ENCODE results near the gene TEC. TPM values are rescaled to one million over a fixed set of nuclear protein-coding genes. Genes with fewer than 3 reads are reported as not detected.

The TEC gene
- total and polyA plus RNA-seq, 2 of the 8 experiments (the other 6 are each of a cell fraction or from before 2014, with no cell fraction given) = 0.73 to 1.8 TPM

DNA sequence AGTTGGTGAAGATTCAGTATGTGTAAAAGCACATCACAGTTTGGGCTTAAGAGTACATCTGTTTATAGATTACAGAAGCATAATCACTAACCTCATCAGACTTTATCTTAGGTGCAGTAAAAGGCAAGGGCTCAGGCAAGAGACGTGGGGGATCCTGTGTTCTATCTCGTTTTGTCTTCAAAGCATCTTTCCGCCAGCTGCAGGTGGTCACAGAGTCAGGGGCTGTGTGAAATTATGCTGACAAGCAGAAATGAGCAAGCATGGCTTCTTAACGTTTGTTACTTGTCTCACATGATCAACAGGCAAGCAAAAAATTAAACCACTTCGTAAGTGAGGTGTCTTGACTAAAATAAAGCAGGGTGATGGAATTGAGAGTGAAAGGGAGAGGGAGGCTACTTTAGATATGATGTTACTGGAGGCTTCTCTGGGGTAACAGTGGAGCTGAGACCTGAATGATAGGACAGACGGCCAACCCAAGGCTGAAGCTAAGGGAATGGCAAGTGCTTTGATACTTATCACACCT lies 1.4 kb upstream of the TEC start (continued):
- TF ChIP-seq, protein P1, sequence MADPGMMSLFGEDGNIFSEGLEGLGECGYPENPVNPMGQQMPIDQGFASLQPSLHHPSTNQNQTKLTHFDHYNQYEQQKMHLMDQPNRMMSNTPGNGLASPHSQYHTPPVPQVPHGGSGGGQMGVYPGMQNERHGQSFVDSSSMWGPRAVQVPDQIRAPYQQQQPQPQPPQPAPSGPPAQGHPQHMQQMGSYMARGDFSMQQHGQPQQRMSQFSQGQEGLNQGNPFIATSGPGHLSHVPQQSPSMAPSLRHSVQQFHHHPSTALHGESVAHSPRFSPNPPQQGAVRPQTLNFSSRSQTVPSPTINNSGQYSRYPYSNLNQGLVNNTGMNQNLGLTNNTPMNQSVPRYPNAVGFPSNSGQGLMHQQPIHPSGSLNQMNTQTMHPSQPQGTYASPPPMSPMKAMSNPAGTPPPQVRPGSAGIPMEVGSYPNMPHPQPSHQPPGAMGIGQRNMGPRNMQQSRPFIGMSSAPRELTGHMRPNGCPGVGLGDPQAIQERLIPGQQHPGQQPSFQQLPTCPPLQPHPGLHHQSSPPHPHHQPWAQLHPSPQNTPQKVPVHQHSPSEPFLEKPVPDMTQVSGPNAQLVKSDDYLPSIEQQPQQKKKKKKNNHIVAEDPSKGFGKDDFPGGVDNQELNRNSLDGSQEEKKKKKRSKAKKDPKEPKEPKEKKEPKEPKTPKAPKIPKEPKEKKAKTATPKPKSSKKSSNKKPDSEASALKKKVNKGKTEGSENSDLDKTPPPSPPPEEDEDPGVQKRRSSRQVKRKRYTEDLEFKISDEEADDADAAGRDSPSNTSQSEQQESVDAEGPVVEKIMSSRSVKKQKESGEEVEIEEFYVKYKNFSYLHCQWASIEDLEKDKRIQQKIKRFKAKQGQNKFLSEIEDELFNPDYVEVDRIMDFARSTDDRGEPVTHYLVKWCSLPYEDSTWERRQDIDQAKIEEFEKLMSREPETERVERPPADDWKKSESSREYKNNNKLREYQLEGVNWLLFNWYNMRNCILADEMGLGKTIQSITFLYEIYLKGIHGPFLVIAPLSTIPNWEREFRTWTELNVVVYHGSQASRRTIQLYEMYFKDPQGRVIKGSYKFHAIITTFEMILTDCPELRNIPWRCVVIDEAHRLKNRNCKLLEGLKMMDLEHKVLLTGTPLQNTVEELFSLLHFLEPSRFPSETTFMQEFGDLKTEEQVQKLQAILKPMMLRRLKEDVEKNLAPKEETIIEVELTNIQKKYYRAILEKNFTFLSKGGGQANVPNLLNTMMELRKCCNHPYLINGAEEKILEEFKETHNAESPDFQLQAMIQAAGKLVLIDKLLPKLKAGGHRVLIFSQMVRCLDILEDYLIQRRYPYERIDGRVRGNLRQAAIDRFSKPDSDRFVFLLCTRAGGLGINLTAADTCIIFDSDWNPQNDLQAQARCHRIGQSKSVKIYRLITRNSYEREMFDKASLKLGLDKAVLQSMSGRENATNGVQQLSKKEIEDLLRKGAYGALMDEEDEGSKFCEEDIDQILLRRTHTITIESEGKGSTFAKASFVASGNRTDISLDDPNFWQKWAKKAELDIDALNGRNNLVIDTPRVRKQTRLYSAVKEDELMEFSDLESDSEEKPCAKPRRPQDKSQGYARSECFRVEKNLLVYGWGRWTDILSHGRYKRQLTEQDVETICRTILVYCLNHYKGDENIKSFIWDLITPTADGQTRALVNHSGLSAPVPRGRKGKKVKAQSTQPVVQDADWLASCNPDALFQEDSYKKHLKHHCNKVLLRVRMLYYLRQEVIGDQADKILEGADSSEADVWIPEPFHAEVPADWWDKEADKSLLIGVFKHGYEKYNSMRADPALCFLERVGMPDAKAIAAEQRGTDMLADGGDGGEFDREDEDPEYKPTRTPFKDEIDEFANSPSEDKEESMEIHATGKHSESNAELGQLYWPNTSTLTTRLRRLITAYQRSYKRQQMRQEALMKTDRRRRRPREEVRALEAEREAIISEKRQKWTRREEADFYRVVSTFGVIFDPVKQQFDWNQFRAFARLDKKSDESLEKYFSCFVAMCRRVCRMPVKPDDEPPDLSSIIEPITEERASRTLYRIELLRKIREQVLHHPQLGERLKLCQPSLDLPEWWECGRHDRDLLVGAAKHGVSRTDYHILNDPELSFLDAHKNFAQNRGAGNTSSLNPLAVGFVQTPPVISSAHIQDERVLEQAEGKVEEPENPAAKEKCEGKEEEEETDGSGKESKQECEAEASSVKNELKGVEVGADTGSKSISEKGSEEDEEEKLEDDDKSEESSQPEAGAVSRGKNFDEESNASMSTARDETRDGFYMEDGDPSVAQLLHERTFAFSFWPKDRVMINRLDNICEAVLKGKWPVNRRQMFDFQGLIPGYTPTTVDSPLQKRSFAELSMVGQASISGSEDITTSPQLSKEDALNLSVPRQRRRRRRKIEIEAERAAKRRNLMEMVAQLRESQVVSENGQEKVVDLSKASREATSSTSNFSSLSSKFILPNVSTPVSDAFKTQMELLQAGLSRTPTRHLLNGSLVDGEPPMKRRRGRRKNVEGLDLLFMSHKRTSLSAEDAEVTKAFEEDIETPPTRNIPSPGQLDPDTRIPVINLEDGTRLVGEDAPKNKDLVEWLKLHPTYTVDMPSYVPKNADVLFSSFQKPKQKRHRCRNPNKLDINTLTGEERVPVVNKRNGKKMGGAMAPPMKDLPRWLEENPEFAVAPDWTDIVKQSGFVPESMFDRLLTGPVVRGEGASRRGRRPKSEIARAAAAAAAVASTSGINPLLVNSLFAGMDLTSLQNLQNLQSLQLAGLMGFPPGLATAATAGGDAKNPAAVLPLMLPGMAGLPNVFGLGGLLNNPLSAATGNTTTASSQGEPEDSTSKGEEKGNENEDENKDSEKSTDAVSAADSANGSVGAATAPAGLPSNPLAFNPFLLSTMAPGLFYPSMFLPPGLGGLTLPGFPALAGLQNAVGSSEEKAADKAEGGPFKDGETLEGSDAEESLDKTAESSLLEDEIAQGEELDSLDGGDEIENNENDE (IDR thresholded peaks at IDR 0.05; ENCODE audit: insufficient replicate concordance, low read length) = no peak
- TF ChIP-seq POU5F1 (IDR thresholded peaks at IDR 0.05; ENCODE audit: low read depth, low read length) = no peak
- no peak for TF ChIP-seq GTF2F1 (IDR thresholded peaks at IDR 0.05; ENCODE audit: borderline replicate concordance, low read depth, low read length)
- no peak for TF ChIP-seq EGR1 (IDR thresholded peaks at IDR 0.05; ENCODE audit: borderline replicate concordance, low read depth, low read length)
- TF ChIP-seq, protein P2, sequence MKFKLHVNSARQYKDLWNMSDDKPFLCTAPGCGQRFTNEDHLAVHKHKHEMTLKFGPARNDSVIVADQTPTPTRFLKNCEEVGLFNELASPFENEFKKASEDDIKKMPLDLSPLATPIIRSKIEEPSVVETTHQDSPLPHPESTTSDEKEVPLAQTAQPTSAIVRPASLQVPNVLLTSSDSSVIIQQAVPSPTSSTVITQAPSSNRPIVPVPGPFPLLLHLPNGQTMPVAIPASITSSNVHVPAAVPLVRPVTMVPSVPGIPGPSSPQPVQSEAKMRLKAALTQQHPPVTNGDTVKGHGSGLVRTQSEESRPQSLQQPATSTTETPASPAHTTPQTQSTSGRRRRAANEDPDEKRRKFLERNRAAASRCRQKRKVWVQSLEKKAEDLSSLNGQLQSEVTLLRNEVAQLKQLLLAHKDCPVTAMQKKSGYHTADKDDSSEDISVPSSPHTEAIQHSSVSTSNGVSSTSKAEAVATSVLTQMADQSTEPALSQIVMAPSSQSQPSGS (IDR thresholded peaks at IDR 0.05; ENCODE audit: low read length) = no peak
- TF ChIP-seq TBP (IDR thresholded peaks at IDR 0.05; ENCODE audit: low read depth, low read length) = no peak
- no peak for TF ChIP-seq TCF12 (IDR thresholded peaks at IDR 0.05; ENCODE audit: low read depth, low read length)

Data from H1 (cell line).